ENCODE data around the gene HSF5. TPM values are rescaled to one million over a fixed set of nuclear protein-coding genes. Genes with fewer than 3 reads are reported as not detected.
A peak's percentile ranks its signal among the peaks of the same experiment; 100 is the strongest.
"Not testable (repeated sequence)": the region's sequence is repeated elsewhere in the genome, so short reads cannot be mapped to it uniquely, and the experiment has no call there.

Gene HSF5
- polyA plus RNA-seq, 5 donors: 0.10 to 0.14 (median 0.13) TPM; not detected in 1

DNA sequence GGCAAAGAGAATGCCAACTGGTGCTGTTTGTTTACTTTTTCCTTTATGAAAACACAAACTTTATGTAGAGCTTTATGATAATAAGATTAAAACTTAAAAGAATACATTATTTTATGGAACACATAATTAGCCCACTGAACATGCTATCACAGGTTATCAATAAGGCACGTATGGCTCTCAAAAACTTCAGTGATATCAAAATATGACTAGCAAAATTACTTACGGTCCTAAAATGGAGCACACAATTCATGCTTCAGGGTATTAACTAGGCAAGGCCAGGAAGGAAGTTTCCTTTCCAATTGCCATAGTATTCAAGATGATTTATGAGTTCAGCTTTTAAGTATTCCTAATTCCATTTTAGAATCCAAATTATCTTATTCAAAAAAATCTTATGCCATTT, 74.5 kb downstream of the HSF5 start:
- DNase-seq: no peak

GRCh38 chr17:58412961-58413586, 75.1 kb downstream of the HSF5 start:
- no peak for DNase-seq

DNA sequence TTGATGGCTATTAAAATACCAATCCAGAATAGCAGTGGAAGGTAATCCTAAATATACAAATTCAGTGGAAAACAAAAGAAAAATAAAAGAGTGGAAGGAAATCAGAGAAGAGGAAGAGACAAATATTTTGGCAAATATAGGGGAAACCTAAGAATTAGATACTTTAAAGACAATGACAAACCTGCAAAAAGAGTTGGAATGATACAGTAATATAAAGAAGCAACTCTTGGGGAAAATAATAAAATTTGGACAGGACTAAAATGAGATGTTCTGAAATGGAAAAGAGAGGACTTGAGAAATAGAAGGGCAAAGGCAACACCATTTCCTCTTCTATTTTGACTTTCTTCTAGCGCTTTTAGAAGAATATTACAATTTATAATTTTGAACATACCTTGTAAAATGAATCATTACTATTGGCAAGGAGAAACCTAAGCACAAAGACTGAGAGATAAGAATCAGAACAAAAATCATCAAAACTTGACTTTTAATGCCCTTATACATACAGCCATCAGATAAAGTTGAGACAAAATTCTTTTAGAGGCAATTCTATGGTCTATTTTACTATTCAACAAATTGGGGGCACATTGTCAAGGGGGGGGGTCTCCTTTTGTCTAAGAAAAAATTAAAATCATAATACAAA, 76.0 kb downstream of the HSF5 start:
- DNase-seq: no peak

DNA sequence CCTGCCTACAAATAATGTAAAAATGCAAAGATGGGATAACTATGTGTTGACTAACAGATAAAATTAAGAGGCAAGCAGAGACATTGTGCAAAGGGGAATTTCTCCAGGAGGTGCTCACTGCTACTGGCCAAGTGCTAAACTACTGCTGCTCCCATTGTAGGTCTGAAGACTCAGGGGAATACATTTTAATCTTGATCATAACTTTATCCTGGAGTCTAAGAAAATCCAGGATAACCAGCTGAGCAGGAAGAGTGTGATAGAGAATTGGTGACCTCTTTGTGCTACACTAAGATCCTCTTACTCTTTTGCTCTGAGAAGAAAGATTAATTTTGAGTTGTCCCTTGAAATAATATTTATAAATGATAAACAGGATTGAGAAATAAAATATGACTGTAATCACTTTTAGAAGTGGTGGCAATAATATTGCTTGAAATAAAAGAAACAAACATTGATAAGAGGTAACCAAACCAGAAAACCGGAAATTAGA, 76.8 kb downstream of the HSF5 start:
- no peak for DNase-seq

DNA sequence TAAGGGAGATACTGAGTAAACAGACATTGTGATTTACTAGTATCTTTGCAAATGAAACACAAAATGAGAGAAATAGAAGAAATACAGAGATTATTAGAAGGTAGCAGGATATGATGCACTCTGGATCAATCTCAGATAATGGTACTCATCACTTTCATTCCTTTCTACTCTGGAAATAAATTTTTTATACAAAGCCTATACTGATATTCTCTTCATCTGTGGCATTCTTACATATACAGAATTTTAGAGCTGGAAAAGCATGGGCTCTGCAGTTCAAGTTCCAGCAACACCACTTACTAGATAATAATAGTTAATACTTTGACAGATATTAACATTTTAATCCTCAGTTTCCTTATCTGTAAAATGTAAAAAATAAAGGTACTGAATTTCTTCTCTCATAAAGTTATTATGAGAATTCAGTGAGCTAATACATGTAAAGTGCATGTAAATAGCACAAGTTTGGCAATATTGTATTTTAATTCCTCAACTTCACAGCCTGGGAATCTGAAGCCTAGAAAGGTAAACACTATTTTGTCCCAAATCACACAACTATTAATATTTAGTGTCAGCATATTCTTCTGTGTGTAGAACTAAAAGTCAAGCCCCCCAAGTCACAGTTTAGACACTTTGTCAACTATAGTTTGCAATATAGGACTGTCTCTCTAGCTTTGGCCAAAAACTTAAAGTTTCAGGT, 77.3 kb downstream of the HSF5 start:
- no peak for DNase-seq

DNA sequence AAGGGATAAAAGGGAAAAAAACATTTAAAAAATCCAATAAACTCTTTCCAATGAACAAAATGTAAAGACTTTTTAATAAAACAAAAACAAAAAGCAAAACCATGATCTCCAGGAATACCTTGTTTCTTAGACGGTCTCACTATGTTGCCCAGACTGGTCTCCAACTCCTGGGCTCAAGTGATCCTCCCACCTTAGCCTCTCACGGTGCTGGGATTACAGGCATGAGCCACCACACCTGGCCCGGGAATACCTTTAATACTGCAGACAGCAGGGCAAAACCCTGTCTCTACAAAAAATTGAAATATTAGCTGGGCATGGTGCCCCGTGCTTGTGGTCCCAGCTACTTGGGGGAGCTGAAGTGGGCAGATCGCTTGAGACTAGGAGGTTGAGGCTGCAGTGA, 78.8 kb downstream of the HSF5 start:
- DNase-seq: no peak

- no peak for DNase-seq
These were observed 84.9 kb downstream of the HSF5 start for GRCh38 chr17:58403311-58403710.

GRCh38 chr17:58402679-58403078, 85.5 kb downstream of the HSF5 start:
- no peak for DNase-seq

DNA sequence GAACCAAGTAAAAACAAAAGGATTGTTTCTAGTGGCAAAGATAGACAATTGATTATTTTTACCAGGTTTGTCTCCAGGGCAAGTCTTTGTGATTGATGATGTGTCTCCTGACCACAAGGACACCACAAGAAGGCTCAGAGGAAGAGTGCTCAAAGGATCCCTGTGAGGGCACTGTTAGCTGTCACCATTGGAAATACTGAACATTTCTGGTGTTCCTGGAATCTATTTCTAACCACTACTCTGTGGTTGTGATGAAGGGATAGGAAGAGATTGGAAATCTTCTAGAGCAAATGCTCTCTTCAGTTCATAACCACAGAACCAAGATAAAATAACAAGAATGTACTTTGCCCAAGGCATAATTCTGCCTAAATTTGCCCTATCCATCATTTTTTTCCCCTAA, 86.2 kb downstream of the HSF5 start:
- DNase-seq: no peak

- no peak for DNase-seq
These were observed 86.9 kb downstream of the HSF5 start for GRCh38 chr17:58401287-58401686.

GRCh38 chr17:58400826-58401225, 87.4 kb downstream of the HSF5 start:
- DNase-seq: no peak

- no peak for DNase-seq
These were observed 88.2 kb downstream of the HSF5 start for GRCh38 chr17:58399974-58400373.

DNA sequence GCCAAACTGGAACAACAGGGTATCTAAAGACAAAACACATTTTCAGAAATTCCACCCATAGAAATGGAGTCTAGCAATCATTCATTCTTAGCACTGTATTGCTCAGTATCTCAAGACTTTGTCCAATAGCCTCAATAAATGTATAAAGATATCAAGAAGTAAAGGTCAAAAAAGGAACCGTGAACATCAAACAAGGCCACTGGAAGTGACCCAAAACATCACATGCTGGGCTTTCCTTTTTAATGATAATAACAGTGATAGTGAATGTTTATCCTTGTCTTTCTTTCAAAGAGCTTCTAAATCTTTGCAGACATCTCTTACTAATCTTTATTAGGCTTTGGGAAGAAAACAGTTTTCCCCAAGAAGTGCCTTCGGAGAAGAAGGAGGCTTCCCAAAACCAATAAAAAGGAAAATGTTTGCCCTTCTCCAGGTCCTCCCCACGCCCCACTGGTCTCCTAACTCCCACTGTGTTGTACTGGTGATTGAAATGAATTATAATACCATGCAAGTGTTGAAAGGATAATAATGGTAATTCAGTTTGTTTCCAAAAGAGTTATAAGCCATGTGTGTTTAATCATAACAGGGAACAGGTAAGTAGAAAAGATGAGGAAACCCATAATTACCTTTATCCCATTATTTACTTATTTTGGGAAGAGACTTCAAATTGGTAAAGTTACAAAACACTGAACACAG, 89.5 kb downstream of the HSF5 start:
- DNase-seq: no peak

GRCh38 chr17:58397421-58397820, 90.8 kb downstream of the HSF5 start:
- DNase-seq: not testable (repeated sequence)

- no peak for DNase-seq
These were observed 92.0 kb downstream of the HSF5 start for GRCh38 chr17:58396173-58396572.

- no peak for DNase-seq
These were observed 93.5 kb downstream of the HSF5 start for GRCh38 chr17:58394534-58395223.

DNA sequence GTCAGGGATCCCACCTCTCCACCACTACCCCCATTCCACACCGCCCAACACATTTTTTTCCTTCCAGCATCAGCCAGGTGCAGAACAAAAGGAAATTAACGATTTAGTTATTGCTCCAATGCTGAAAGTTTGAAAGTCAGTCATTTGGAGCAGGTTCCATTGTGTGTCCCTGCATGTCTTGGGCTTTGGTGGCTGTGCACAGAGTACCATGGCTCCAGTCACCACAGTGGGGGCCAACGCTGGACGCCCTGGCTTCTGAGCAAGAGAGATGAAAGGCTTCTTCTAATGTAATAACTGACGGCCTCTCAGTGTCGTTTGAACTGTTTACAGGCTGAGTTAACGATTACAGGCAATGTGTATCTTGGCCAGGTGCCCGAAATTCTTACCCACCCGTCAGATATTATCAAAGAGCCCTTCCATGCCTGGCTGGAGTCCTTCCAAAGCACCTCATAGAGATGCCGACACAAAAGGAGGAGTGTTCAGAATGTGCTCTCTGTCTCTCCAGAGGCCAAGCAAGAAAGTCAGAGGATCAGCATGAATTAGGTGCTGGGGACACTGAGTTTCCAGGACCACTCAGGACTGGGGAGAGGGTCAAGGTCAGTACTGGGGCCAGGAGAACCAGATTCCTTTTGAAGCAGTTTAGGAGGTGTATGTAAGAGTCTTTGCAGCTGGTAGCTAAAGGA, 96.8 kb downstream of the HSF5 start:
- peak; percentile 80 to 89 for DNase-seq

DNA sequence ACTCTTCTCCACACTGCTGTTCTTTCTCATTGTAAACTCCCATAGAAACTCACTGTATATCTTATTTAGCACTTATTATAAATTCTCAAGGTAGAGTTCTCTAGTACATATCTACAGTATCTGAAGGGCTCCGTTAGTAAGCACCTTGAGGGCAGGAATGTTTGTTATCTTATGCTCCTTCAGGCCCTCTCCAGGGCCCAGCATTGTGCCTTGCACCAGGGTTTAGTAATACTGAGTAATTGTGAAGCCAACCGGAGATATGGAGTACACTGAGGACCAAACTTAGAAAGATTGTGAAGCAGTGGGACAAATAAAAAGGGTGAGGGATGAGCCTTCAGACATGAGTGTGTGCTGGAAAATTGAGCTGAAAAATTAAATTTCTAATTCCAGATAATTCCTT, 97.3 kb downstream of the HSF5 start:
- DNase-seq: no peak

- no peak for DNase-seq
These were observed 99.7 kb downstream of the HSF5 start for GRCh38 chr17:58388302-58389190.

- no peak for DNase-seq
These were observed 100.4 kb downstream of the HSF5 start for GRCh38 chr17:58387834-58388233.
